ENCODE results near the gene KCNRG.

- TF ChIP-seq CTCF (IDR thresholded peaks at IDR 0.05) (no peak), POLR2A (IDR thresholded peaks at IDR 0.05) (no peak)
These were observed 28.8 kb upstream of the KCNRG start for GRCh38 chr13:49986471-49986870.

Measured in sigmoid colon (tissue), 3 donors.